Esophagus muscularis mucosa (tissue), 4 donors: ENCODE data around the gene GSG1L. TPM values are rescaled to one million over a fixed set of nuclear protein-coding genes. Genes with fewer than 3 reads are reported as not detected.

ENCODE experiments used
- DNase-seq: peaks from one replicate; pipeline ENCODE4 v3.0.0-alpha.2; 2017; ENCODE audit errors: extremely low spot score
- H3K27ac ChIP-seq, 4 donors: fragments of 200-600 bp; sonication (generic); replicated peaks in 1 of 4; 1 replicate in 3 of 4; 2 replicates in 1 of 4; pipeline ENCODE4 v1.5.1; 2016 to 2019; ENCODE audit warnings: mild to moderate bottlenecking in 1 of 4
- H3K27me3 ChIP-seq, 4 donors: fragments of 200-600 bp; sonication (generic); one replicate each; pipeline versions ENCODE4 v1.5.1 to v1.6.0; 2016 to 2019
- H3K36me3 ChIP-seq, 4 donors: fragments of 200-600 bp; sonication (generic); one replicate each; pipeline ENCODE4 v1.5.1; 2016 to 2019
- H3K4me1 ChIP-seq, 4 donors: fragments of 200-600 bp; sonication (generic); one replicate each; pipeline ENCODE4 v1.5.1; 2016 to 2019
- H3K4me3 ChIP-seq, 4 donors: fragments of 200-600 bp; sonication (generic); 1 replicate in 2 of 4; 2 replicates in 2 of 4; pipeline ENCODE4 v1.5.1; 2016 to 2019; ENCODE audit warnings: mild to moderate bottlenecking in 4 of 4, moderate library complexity in 1 of 4
- H3K9me3 ChIP-seq, 4 donors: fragments of 200-600 bp; sonication (generic); 1 replicate in 3 of 4; 2 replicates in 1 of 4; pipeline ENCODE4 v1.5.1; 2016 to 2019
- CTCF ChIP-seq, 3 experiments: fragments of 200-600 bp in 2 of 3; fragments of 450-650 bp in 1 of 3; sonication (generic) in 2 of 3; IDR thresholded peaks; one replicate each; pipeline ENCODE4 v1.5.1; 2017 to 2019; ENCODE audit warnings: antibody characterized with exemption in 3 of 3, mild to moderate bottlenecking in 2 of 3, moderate library complexity in 1 of 3
- EP300 ChIP-seq: sonication (generic); formaldehyde crosslinking; IDR thresholded peaks from one replicate; pipeline ENCODE4 v1.6.1; 2017; ENCODE audit warnings: antibody characterized with exemption
- POLR2A ChIP-seq: fragments of 450-650 bp; IDR thresholded peaks from one replicate; pipeline ENCODE4 v1.6.1; 2017; ENCODE audit warnings: antibody characterized with exemption, moderate library complexity, mild to moderate bottlenecking, low read depth
- POLR2AphosphoS5 ChIP-seq, 2 donors: sonication (generic); formaldehyde crosslinking; IDR thresholded peaks; one replicate each; pipeline ENCODE4 v1.6.1; 2017; ENCODE audit warnings: antibody characterized with exemption in 2 of 2
- WGBS: methylation state at CpG from one replicate; pipeline ENCODE4 v1.1.5; 2018; 5-methylcytosine and 5-hydroxymethylcytosine counted together
- intact Hi-C: fragments of 100-400 bp; cut with DNase I; formaldehyde crosslinking; loops from one replicate; pipeline ENCODE4 v1.15.1; 2023
- total RNA-seq, 4 donors: library from RNA; depleted of rRNA; stranded (reverse); fragments of >200 nt; gene quantifications; one replicate each; pipeline versions ENCODE4 v1.1.0 to v1.2.1, GENCODE V29; 2016

Gene GSG1L
- total RNA-seq, 4 donors from 2014 or later: 0.19 to 0.83 TPM; not detected in 2

- H3K27ac ChIP-seq: no peak overlapping the region
- H3K4me3 ChIP-seq: no peak overlapping the region
- peaks cover 11 to 26% (median 18%) of the 10 kb centered on the region in 4 donors for H3K36me3 ChIP-seq
- no peak for DNase-seq
- 81% methylated on average over 5 of the region's 5 CpGs for WGBS
- no peaks in the 10 kb centered on the region for H3K27me3 ChIP-seq
- H3K4me1 ChIP-seq: no peaks in the 10 kb centered on the region
- H3K9me3 ChIP-seq: no peaks in the 10 kb centered on the region
- TF ChIP-seq POLR2A: no peak
- no peak for TF ChIP-seq CTCF (IDR thresholded peaks at IDR 0.05)
- no peak for TF ChIP-seq POLR2AphosphoS5 (IDR thresholded peaks at IDR 0.05)
- no peak for TF ChIP-seq EP300
- intact Hi-C loops: no loop called here
Observed at GRCh38 chr16:28093385-28093725, 29.8 kb upstream of the GSG1L start.

GRCh38 chr16:28092721-28093384 lies 29.3 kb upstream of the GSG1L start:
- intact Hi-C loops: no loop called here
- H3K4me1 ChIP-seq: no peaks in the 10 kb centered on the region
- no peak for DNase-seq
- H3K27ac ChIP-seq: no peak overlapping the region
- WGBS: 84% methylated on average over 17 of the region's 17 CpGs
- TF ChIP-seq CTCF (IDR thresholded peaks at IDR 0.05): no peak
- no peak for TF ChIP-seq EP300
- no peak for TF ChIP-seq POLR2A
- TF ChIP-seq POLR2AphosphoS5 (IDR thresholded peaks at IDR 0.05): no peak
- H3K36me3 ChIP-seq: peaks cover 6 to 21% (median 13%) of the 10 kb centered on the region in 4 donors
- H3K27me3 ChIP-seq: no peaks in the 10 kb centered on the region
- no peaks in the 10 kb centered on the region for H3K9me3 ChIP-seq
- no peak overlapping the region for H3K4me3 ChIP-seq

- intact Hi-C loops: no loop called here
- 77% methylated on average over 5 of the region's 12 CpGs for WGBS
- peaks cover 0 to 9% (median 4%) of the 10 kb centered on the region in 4 donors for H3K36me3 ChIP-seq
- TF ChIP-seq CTCF (IDR thresholded peaks at IDR 0.05) (no peak), POLR2A (no peak), POLR2AphosphoS5 (IDR thresholded peaks at IDR 0.05) (no peak), EP300 (no peak)
- DNase-seq: no peak
- H3K27me3 ChIP-seq: no peaks in the 10 kb centered on the region
- no peak overlapping the region for H3K4me3 ChIP-seq
- H3K9me3 ChIP-seq: no peaks in the 10 kb centered on the region
- H3K27ac ChIP-seq: no peak overlapping the region
- H3K4me1 ChIP-seq: no peaks in the 10 kb centered on the region
Observed at GRCh38 chr16:28091656-28092055, 28.1 kb upstream of the GSG1L start.

GRCh38 chr16:28090646-28091377 lies 27.3 kb upstream of the GSG1L start:
- 73% methylated on average over 13 of the region's 19 CpGs for WGBS
- no peaks in the 10 kb centered on the region for H3K4me1 ChIP-seq
- no peaks in the 10 kb centered on the region for H3K27me3 ChIP-seq
- no peak for DNase-seq
- H3K4me3 ChIP-seq: no peak overlapping the region
- no peak overlapping the region for H3K27ac ChIP-seq
- TF ChIP-seq CTCF (IDR thresholded peaks at IDR 0.05) (no peak), POLR2AphosphoS5 (IDR thresholded peaks at IDR 0.05) (no peak), EP300 (no peak), POLR2A (no peak)
- peaks cover 0 to 5% (median under 1%) of the 10 kb centered on the region in 4 donors for H3K36me3 ChIP-seq
- intact Hi-C loops: no loop called here
- H3K9me3 ChIP-seq: no peaks in the 10 kb centered on the region
